Measurements from ENCODE around the gene STS.
A peak's percentile ranks its signal among the peaks of the same experiment; 100 is the strongest.

Gene STS

DNA sequence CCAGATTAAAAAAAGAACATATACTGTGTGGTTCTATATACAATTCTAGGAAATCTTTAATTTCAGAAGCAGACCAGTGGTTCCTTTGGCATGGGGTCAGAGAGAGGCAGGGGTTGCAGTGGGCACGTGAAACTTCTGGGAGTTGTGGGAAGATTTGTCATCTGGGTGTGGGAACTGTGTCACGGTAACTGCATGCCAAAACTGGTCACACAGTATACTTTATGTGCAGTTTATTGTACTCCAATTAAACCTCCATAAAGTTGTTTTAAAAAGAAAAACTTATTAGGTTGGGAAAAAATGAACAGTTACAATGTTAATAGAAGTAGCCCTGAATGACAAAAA is 26.7 kb upstream of the STS start:
- no peaks in the 10 kb centered on the region for H3K27me3 ChIP-seq (ENCODE audit: insufficient read depth, poor library complexity, severe bottlenecking)
- H3K4me3 ChIP-seq (ENCODE audit: severe bottlenecking) = no peak overlapping the region
- TF ChIP-seq, protein P1, sequence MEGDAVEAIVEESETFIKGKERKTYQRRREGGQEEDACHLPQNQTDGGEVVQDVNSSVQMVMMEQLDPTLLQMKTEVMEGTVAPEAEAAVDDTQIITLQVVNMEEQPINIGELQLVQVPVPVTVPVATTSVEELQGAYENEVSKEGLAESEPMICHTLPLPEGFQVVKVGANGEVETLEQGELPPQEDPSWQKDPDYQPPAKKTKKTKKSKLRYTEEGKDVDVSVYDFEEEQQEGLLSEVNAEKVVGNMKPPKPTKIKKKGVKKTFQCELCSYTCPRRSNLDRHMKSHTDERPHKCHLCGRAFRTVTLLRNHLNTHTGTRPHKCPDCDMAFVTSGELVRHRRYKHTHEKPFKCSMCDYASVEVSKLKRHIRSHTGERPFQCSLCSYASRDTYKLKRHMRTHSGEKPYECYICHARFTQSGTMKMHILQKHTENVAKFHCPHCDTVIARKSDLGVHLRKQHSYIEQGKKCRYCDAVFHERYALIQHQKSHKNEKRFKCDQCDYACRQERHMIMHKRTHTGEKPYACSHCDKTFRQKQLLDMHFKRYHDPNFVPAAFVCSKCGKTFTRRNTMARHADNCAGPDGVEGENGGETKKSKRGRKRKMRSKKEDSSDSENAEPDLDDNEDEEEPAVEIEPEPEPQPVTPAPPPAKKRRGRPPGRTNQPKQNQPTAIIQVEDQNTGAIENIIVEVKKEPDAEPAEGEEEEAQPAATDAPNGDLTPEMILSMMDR (IDR thresholded peaks at IDR 0.05; ENCODE audit: poor library complexity, severe bottlenecking) = no peak
- H3K9me3 ChIP-seq (ENCODE audit: severe bottlenecking) = no peaks in the 10 kb centered on the region
- H3K27ac ChIP-seq (ENCODE audit: poor library complexity, severe bottlenecking) = no peak overlapping the region
- ATAC-seq (ENCODE audit: low read depth) (no peak), DNase-seq (ENCODE audit: low spot score) (no peak)
- H3K36me3 ChIP-seq (ENCODE audit: low read depth) = no peaks in the 10 kb centered on the region
- peaks cover 11% of the 10 kb centered on the region for H3K4me1 ChIP-seq (ENCODE audit: insufficient read depth, poor library complexity, severe bottlenecking)

DNA sequence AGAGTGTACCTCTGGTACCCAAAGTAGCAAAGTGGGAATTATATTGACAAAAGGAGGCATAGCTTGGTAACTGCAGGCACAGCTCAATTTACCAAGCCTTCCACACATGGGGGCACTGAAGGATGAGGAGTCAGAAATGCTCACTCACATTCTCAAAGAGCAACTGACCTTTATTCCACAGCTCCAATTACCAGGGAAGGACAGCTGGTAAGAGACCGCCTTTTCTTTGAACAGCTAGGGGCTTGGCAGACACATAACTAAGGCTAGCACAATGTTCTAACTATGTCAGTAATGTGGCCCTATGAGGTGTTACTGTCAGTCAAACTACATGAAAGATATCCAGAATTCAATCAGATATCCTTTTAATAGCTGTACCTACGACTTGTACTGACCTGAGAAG is 20.5 kb upstream of the STS start:
- TF ChIP-seq, protein P1 (IDR thresholded peaks at IDR 0.05; ENCODE audit: poor library complexity, severe bottlenecking) = no peak
- Histone ChIP-seq H3K27me3 (ENCODE audit: insufficient read depth, poor library complexity, severe bottlenecking) (no peaks in the 10 kb centered on the region), H3K27ac (ENCODE audit: poor library complexity, severe bottlenecking) (no peak overlapping the region), H3K36me3 (ENCODE audit: low read depth) (no peaks in the 10 kb centered on the region), H3K4me1 (ENCODE audit: insufficient read depth, poor library complexity, severe bottlenecking) (no peaks in the 10 kb centered on the region), H3K4me3 (ENCODE audit: severe bottlenecking) (no peak overlapping the region), H3K9me3 (ENCODE audit: severe bottlenecking) (no peaks in the 10 kb centered on the region)
- DNase-seq (ENCODE audit: low spot score) = no peak
- ATAC-seq (ENCODE audit: low read depth) = no peak

DNA sequence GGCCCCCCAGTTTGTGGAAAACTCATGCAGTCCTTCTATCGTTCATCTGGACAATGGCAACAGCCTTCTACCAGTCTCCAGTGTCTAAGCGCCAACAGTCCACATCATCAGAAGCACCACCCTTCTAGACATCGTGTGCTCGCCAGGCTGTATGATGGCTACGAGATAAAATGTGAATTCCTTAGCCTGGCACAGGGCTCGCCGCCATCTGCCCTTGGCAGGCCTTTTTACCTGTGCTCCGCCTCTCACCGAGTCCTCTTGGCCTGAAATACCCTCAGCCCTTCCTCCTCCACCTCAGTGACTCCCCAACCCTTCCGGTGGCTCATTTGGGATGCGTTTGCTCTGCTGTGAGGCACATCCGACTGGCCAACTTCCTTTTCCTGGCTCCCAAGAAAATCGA is 15.9 kb upstream of the STS start:
- Histone ChIP-seq H3K36me3 (ENCODE audit: low read depth) (no peaks in the 10 kb centered on the region), H3K4me1 (ENCODE audit: insufficient read depth, poor library complexity, severe bottlenecking) (peaks cover 6% of the 10 kb centered on the region), H3K27me3 (ENCODE audit: insufficient read depth, poor library complexity, severe bottlenecking) (no peaks in the 10 kb centered on the region), H3K27ac (ENCODE audit: poor library complexity, severe bottlenecking) (no peak overlapping the region), H3K4me3 (ENCODE audit: severe bottlenecking) (no peak overlapping the region), H3K9me3 (ENCODE audit: severe bottlenecking) (no peaks in the 10 kb centered on the region)
- ATAC-seq (ENCODE audit: low read depth) = no peak
- TF ChIP-seq, protein P1 (IDR thresholded peaks at IDR 0.05; ENCODE audit: poor library complexity, severe bottlenecking) = no peak
- DNase-seq (ENCODE audit: low spot score) = no peak

DNA sequence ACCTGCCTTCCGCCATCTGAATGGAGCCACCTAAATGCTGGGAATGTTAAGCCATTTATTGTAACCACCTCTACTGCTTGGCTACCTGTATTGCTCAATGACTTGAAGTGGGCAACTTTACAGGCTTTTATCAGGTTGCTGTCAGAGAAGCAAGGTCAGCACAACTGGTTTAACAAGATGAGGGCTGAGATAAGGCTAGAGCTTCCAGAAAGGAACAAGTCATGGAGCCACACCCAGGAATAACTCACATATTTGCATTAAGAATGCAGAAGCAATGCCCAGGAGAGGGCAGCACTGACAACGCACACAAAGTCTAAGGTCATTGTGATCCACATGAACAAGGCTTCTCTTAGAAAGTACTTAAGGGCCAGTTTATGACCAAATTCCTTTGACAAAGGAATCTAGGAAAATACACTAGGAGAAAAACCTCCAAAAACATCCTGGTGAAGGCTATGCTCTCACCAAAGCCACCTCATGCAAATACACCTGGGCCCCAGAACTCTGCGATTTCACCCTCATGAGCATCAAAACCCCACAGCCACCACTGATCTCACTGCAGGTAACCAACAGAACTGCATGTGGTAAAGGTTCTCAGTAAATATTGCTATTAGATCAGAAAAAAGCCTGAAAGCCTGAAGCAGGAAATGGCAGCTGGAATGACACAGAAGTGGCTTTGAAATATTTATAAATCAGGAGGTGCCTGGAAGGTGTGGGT is 15.0 kb upstream of the STS start:
- H3K27ac ChIP-seq (ENCODE audit: poor library complexity, severe bottlenecking) = peak overlapping the region; percentile 65
- TF ChIP-seq, protein P1 (IDR thresholded peaks at IDR 0.05; ENCODE audit: poor library complexity, severe bottlenecking) = peak; percentile 69

GRCh38 chrX:7133050-7133440 is 14.5 kb upstream of the STS start:
- no peak overlapping the region for H3K4me3 ChIP-seq (ENCODE audit: severe bottlenecking)
- no peaks in the 10 kb centered on the region for H3K36me3 ChIP-seq (ENCODE audit: low read depth)
- TF ChIP-seq, protein P1 (IDR thresholded peaks at IDR 0.05; ENCODE audit: poor library complexity, severe bottlenecking) = no peak
- no peaks in the 10 kb centered on the region for H3K27me3 ChIP-seq (ENCODE audit: insufficient read depth, poor library complexity, severe bottlenecking)
- no peak for DNase-seq (ENCODE audit: low spot score)
- ATAC-seq (ENCODE audit: low read depth) = no peak
- H3K27ac ChIP-seq (ENCODE audit: poor library complexity, severe bottlenecking) = peak overlapping the region; percentile 65
- no peaks in the 10 kb centered on the region for H3K9me3 ChIP-seq (ENCODE audit: severe bottlenecking)
- H3K4me1 ChIP-seq (ENCODE audit: insufficient read depth, poor library complexity, severe bottlenecking) = peaks cover 6% of the 10 kb centered on the region

More for the DNA sequence above, 15.0 kb upstream of the STS start:
- peaks cover 6% of the 10 kb centered on the region for H3K4me1 ChIP-seq (ENCODE audit: insufficient read depth, poor library complexity, severe bottlenecking)
- peak; percentile 96 for ATAC-seq (ENCODE audit: low read depth)
- H3K4me3 ChIP-seq (ENCODE audit: severe bottlenecking) = no peak overlapping the region
- no peaks in the 10 kb centered on the region for H3K36me3 ChIP-seq (ENCODE audit: low read depth)
- H3K9me3 ChIP-seq (ENCODE audit: severe bottlenecking) = no peaks in the 10 kb centered on the region
- DNase-seq (ENCODE audit: low spot score) = peak; percentile 45
- no peaks in the 10 kb centered on the region for H3K27me3 ChIP-seq (ENCODE audit: insufficient read depth, poor library complexity, severe bottlenecking)

Data from RWPE2 (cell line).